Endothelial cell (in vitro differentiated cells): ENCODE data around the gene ETV6. TPM values are rescaled to one million over a fixed set of nuclear protein-coding genes. Genes with fewer than 3 reads are reported as not detected.

Experiments used
- DNase-seq: peaks from one replicate; pipeline ENCODE4 v3.0.0; 2021; ENCODE audit warnings: low spot score
- H3K27ac Mint-ChIP-seq: one replicate; pipeline ENCODE4 v1.8.0; 2021; ENCODE audit warnings: mixed read lengths, inconsistent platforms; ENCODE audit not compliant: unreplicated experiment
- H3K27me3 Mint-ChIP-seq: one replicate; pipeline ENCODE4 v1.8.0; 2021; ENCODE audit warnings: mild to moderate bottlenecking, moderate library complexity, mixed read lengths, inconsistent platforms; ENCODE audit not compliant: unreplicated experiment
- H3K36me3 Mint-ChIP-seq: one replicate; pipeline ENCODE4 v1.8.0; 2021; ENCODE audit warnings: mild to moderate bottlenecking, low read depth, mixed read lengths, inconsistent platforms; ENCODE audit not compliant: unreplicated experiment
- H3K4me1 Mint-ChIP-seq: one replicate; pipeline ENCODE4 v1.8.0; 2021; ENCODE audit warnings: mild to moderate bottlenecking, mixed read lengths, inconsistent platforms; ENCODE audit not compliant: unreplicated experiment
- H3K4me3 Mint-ChIP-seq: one replicate; pipeline ENCODE4 v1.8.0; 2021; ENCODE audit warnings: mild to moderate bottlenecking, mixed read lengths, inconsistent platforms; ENCODE audit not compliant: unreplicated experiment
- H3K9me3 Mint-ChIP-seq: one replicate; pipeline ENCODE4 v1.8.0; 2021; ENCODE audit warnings: mixed read lengths, inconsistent platforms; ENCODE audit not compliant: unreplicated experiment
- total RNA-seq: library from RNA; stranded (reverse); fragmentation: NEBNext Ultra II Directional; extraction: Animal tissue kit (Norgen Biotek cat#: 25700); gene quantifications from one replicate; pipeline ENCODE4 v1.2.1, GENCODE V29; 2021; ENCODE audit not compliant: unreplicated experiment
- TF ChIP-seq, protein P1 (sequence below): fragments of 200-600 bp; sonication (generic); IDR thresholded peaks from one replicate; pipeline ENCODE4 v1.5.0; 2021; ENCODE audit warnings: antibody characterized with exemption; ENCODE audit not compliant: unreplicated experiment

ETV6 gene
- total RNA-seq, 1 donor from 2014 or later: 98.7 TPM

DNA sequence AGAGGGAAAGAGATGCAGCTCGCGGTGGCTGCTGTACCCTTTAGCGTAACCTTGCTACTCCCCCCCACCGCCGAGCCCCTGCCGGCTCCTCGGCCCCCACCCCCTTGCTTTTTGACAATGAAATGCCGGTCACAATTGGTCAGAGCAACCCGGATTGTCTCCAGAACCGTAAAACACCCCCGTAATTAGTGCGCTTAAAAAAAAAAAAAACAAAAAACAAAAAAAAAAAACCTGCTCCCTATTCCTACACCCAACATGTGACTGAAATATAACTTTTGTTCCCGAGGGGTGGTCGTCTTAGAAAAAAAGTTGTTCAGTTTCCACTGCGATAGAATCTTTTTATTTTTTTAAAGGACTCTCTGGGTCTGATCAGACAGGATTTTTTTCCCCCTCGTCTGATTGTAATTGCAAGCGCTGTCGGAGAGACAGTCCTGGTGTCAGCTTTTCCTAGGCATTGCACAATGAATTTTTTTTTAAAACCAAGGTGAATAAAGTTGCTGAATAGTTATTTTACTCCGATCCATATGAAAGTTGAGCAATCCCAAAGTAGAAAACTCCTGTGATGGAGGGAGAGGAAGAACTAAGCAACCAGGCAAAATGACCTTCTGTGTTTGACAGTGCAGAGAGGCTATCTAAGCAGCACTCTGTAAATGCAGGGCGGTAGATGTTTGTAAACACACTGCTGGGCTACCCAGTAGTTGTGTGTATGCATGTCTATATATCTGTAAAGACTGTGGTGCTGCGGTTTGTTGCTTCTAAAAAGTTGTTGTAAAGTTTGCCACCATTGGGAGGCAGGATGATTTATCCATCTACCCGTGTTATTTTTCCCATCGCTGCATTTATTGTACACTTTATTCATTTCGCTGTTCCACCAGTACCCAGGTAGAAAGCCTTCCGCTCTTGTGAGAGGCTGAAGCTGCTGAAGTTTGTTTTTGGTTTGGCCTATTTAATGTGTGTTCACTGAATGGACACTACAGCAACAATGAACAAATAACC is 1.1 kb downstream of the ETV6 start:
- H3K4me1 Mint-ChIP-seq: peaks cover 52% of the 10 kb centered on the region

GRCh38 chr12:11651381-11651780 is 1.9 kb downstream of the ETV6 start:
- no peak for DNase-seq
- TF ChIP-seq, protein P1, sequence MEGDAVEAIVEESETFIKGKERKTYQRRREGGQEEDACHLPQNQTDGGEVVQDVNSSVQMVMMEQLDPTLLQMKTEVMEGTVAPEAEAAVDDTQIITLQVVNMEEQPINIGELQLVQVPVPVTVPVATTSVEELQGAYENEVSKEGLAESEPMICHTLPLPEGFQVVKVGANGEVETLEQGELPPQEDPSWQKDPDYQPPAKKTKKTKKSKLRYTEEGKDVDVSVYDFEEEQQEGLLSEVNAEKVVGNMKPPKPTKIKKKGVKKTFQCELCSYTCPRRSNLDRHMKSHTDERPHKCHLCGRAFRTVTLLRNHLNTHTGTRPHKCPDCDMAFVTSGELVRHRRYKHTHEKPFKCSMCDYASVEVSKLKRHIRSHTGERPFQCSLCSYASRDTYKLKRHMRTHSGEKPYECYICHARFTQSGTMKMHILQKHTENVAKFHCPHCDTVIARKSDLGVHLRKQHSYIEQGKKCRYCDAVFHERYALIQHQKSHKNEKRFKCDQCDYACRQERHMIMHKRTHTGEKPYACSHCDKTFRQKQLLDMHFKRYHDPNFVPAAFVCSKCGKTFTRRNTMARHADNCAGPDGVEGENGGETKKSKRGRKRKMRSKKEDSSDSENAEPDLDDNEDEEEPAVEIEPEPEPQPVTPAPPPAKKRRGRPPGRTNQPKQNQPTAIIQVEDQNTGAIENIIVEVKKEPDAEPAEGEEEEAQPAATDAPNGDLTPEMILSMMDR: no peak
- Mint-ChIP-seq H3K36me3 (peaks cover 12% of the 10 kb centered on the region), H3K9me3 (no peaks in the 10 kb centered on the region), H3K27me3 (peaks cover 10% of the 10 kb centered on the region), H3K4me3 (peak overlapping the region; percentile 98), H3K4me1 (peaks cover 58% of the 10 kb centered on the region), H3K27ac (peak overlapping the region; percentile 88)

More for the DNA sequence above, 1.1 kb downstream of the ETV6 start:
- peak; percentile 53 for DNase-seq
- Mint-ChIP-seq H3K27ac (peak overlapping the region; percentile 99), H3K4me3 (peak overlapping the region; percentile 98), H3K9me3 (no peaks in the 10 kb centered on the region), H3K36me3 (peaks cover 12% of the 10 kb centered on the region), H3K27me3 (peaks cover 10% of the 10 kb centered on the region)
- TF ChIP-seq, protein P1: no peak

- Mint-ChIP-seq H3K4me3 (peak overlapping the region; percentile 98), H3K27ac (peak overlapping the region; percentile 83), H3K9me3 (no peaks in the 10 kb centered on the region), H3K4me1 (peaks cover 61% of the 10 kb centered on the region), H3K27me3 (peaks cover 10% of the 10 kb centered on the region), H3K36me3 (peaks cover 16% of the 10 kb centered on the region)
- no peak for DNase-seq
- TF ChIP-seq, protein P1: no peak
Observed at GRCh38 chr12:11651785-11652184, 2.3 kb downstream of the ETV6 start.

GRCh38 chr12:11652351-11653040 is 3.0 kb downstream of the ETV6 start:
- H3K27me3 Mint-ChIP-seq: peaks cover 10% of the 10 kb centered on the region
- no peak for DNase-seq
- peaks cover 20% of the 10 kb centered on the region for H3K36me3 Mint-ChIP-seq
- H3K4me1 Mint-ChIP-seq: peaks cover 68% of the 10 kb centered on the region
- H3K27ac Mint-ChIP-seq: peak overlapping the region; percentile 55
- H3K9me3 Mint-ChIP-seq: no peaks in the 10 kb centered on the region
- TF ChIP-seq, protein P1: no peak
- peak overlapping the region; percentile 98 for H3K4me3 Mint-ChIP-seq
